HepG2 (cell line): ENCODE results near the gene KLHL7. TPM values are rescaled to one million over a fixed set of nuclear protein-coding genes. Genes with fewer than 3 reads are reported as not detected.

ENCODE experiments used
- ATAC-seq: fragments of 200-7000 bp; cut with Tn5 transposase; 3 replicates; pipeline ENCODE4 v1.9.1; 2020; ENCODE audit warnings: mild to moderate bottlenecking, moderate library complexity
- BruUV-seq: library from RNA; stranded (reverse); fragments of 400-500 nt; replicated peaks from 2 replicates; lab custom pipeline; 2021; lab: Mats Ljungman, UMichigan
- CTCF ChIA-PET: fragments of 300-600 bp; formaldehyde crosslinking; extraction: SDS; loops from one replicate; lab custom pipeline; 2021; ENCODE audit warnings: low total read pairs, inconsistent platforms, low intra/inter-chr PET ratio; lab: Yijun Ruan, JAX
- POLR2A ChIA-PET: fragments of 350-600 bp; sonication (Branson Sonifier 250); formaldehyde crosslinking; loops from one replicate; lab custom pipeline; 2020; ENCODE audit warnings: antibody characterized with exemption, inconsistent platforms; lab: Yijun Ruan, JAX
- DNase-seq: peaks from one replicate; pipeline ENCODE4 v3.0.0-alpha.2; 2015; ENCODE audit warnings: low spot score
- FAIRE-seq: peaks from 3 replicates; lab custom pipeline; 2011; peaks lifted over from hg19 to GRCh38; lab: Jason Lieb, UNC
- H2AFZ ChIP-seq: one replicate; pipeline ENCODE4 v1.6.1; 2011; ENCODE audit warnings: low read length, inconsistent platforms
- H3K27ac ChIP-seq: fragments of 300-600 bp; 3 replicates; pipeline ENCODE4 v1.8.0; 2011; ENCODE audit warnings: mixed run types, mild to moderate bottlenecking, mixed read lengths, low read length, inconsistent platforms; ENCODE audit not compliant: insufficient read depth; ENCODE audit errors: extremely low read length
- H3K27me3 ChIP-seq, 2 experiments: fragments of 200-600 bp in 1 of 2; 2 replicates in 1 of 2; 3 replicates in 1 of 2; pipeline versions ENCODE4 v1.6.0 to v1.8.0; 2011; ENCODE audit warnings: low read length in 2 of 2, mild to moderate bottlenecking in 2 of 2, moderate library complexity in 2 of 2, inconsistent platforms in 1 of 2; ENCODE audit not compliant: insufficient read depth in 2 of 2, control insufficient read depth in 1 of 2
- H3K36me3 ChIP-seq, 2 experiments: fragments of 200-600 bp in 1 of 2; replicated peaks in 1 of 2; 2 replicates in 1 of 2; 3 replicates in 1 of 2; pipeline versions ENCODE4 v1.5.1 to v1.8.0; 2011; ENCODE audit warnings: low read length in 2 of 2, inconsistent platforms in 1 of 2; ENCODE audit not compliant: insufficient read depth in 2 of 2, control insufficient read depth in 1 of 2
- H3K4me1 ChIP-seq: 2 replicates; pipeline ENCODE4 v1.5.1; 2012; ENCODE audit warnings: low read length, inconsistent platforms; ENCODE audit not compliant: insufficient read depth
- H3K4me2 ChIP-seq: 2 replicates; pipeline ENCODE4 v1.6.0; 2011; ENCODE audit warnings: low read depth, low read length, inconsistent platforms
- H3K4me3 ChIP-seq, 3 experiments: fragments of 200-600 bp in 1 of 3; sonication (generic), shearing (Covaris generic) in 1 of 3; replicated peaks in 1 of 3; 2 replicates each; pipeline ENCODE4 v1.5.1; 2011 to 2016; ENCODE audit warnings: low read length in 3 of 3, inconsistent platforms in 2 of 3, low read depth in 2 of 3, mild to moderate bottlenecking in 2 of 3, control low read depth in 1 of 3, mixed read lengths in 1 of 3; ENCODE audit not compliant: insufficient read depth in 1 of 3
- H3K79me2 ChIP-seq: one replicate; pipeline ENCODE4 v1.6.1; 2011; ENCODE audit warnings: low read length, inconsistent platforms; ENCODE audit not compliant: insufficient read depth
- H3K9ac ChIP-seq: 2 replicates; pipeline ENCODE4 v1.6.0; 2011; ENCODE audit warnings: mild to moderate bottlenecking, low read depth, low read length, inconsistent platforms; ENCODE audit not compliant: insufficient read depth
- H3K9me3 ChIP-seq: 2 replicates; pipeline ENCODE4 v1.5.1; 2012; ENCODE audit warnings: mild to moderate bottlenecking, low read length
- H4K20me1 ChIP-seq: 2 replicates; pipeline ENCODE4 v1.6.0; 2011; ENCODE audit warnings: inconsistent platforms, mild to moderate bottlenecking, low read length, moderate library complexity; ENCODE audit not compliant: insufficient read depth
- ARNT2 ChIP-seq: sonication (generic); formaldehyde crosslinking; IDR thresholded peaks from 2 replicates; pipeline ENCODE4 v1.8.0; 2022; ENCODE audit warnings: mild to moderate bottlenecking, low read depth, missing genetic modification reagents, moderate library complexity
- EZH2 ChIP-seq: conservative IDR thresholded peaks from 2 replicates; pipeline ENCODE4 v1.6.1; 2012; ENCODE audit warnings: mild to moderate bottlenecking, low read depth, low read length, moderate library complexity
- FIP1L1 ChIP-seq: fragments of 200-400 bp; formaldehyde crosslinking; IDR thresholded peaks from 2 replicates; pipeline ENCODE4 v1.6.1; 2018; ENCODE audit warnings: low read depth, mild to moderate bottlenecking, low read length, moderate library complexity, borderline replicate concordance; ENCODE audit not compliant: insufficient read depth
- ZFP36 ChIP-seq: fragments of 150-350 bp; IDR thresholded peaks from 2 replicates; pipeline ENCODE4 v1.6.1; 2018; ENCODE audit warnings: borderline replicate concordance, low read length, low read depth; ENCODE audit not compliant: partially characterized antibody
- ZFP36L1 ChIP-seq: sonication (generic); formaldehyde crosslinking; IDR thresholded peaks from 2 replicates; pipeline ENCODE4 v1.8.0; 2022; ENCODE audit warnings: mild to moderate bottlenecking, missing genetic modification reagents, moderate library complexity
- ZFP82 ChIP-seq: sonication (generic); formaldehyde crosslinking; IDR thresholded peaks from 2 replicates; pipeline ENCODE4 v1.5.1; 2020; ENCODE audit warnings: mild to moderate bottlenecking, missing genetic modification reagents, borderline replicate concordance
- ZNF232 ChIP-seq: sonication (generic); formaldehyde crosslinking; IDR thresholded peaks from 2 replicates; pipeline ENCODE4 v1.4.0; 2020; ENCODE audit warnings: missing genetic modification reagents, borderline replicate concordance
- ZNF839 ChIP-seq: sonication (generic); formaldehyde crosslinking; IDR thresholded peaks from 2 replicates; pipeline ENCODE4 v1.4.0; 2020; ENCODE audit warnings: missing genetic modification reagents, mild to moderate bottlenecking, borderline replicate concordance
- WGBS: methylation state at CpG from one replicate; pipeline ENCODE4 v1.1.6; 2017; ENCODE audit warnings: low lambda C conversion rate; 5-methylcytosine and 5-hydroxymethylcytosine counted together
- in situ Hi-C: cut with HindIII; loops from 2 replicates; pipeline ENCODE4 v1.10.0; 2017; ENCODE audit warnings: low pct_unique_long_range_greater_than_20kb; ENCODE audit not compliant: extremely low pct_ligation_motif_present
- intact Hi-C: fragments of 100-400 bp; cut with micrococcal nuclease; formaldehyde crosslinking; loops from one replicate; pipeline ENCODE4 v1.10.0; 2022; ENCODE audit not compliant: unreplicated experiment
- polyA plus RNA-seq, 8 experiments: library from polyadenylated mRNA; depleted of rRNA in 3 of 8; stranded (reverse) in 7 of 8; unstranded in 1 of 8; fragments of >200 nt; fragmentation: Illumina TruSeq in 4 of 8; extraction: Trizol in 4 of 8; gene quantifications; 2 replicates each; pipeline versions ENCODE4 v1.2.1 to v1.2.3, GENCODE V29; 2011 to 2016; ENCODE audit warnings: low read depth in 4 of 8, missing spikeins in 1 of 8, mixed read lengths in 1 of 8; ENCODE audit not compliant: insufficient read depth in 1 of 8
- total RNA-seq, 5 experiments: library from RNA; depleted of rRNA; stranded (reverse); fragments of >200 nt; fragmentation: Illumina TruSeq; extraction: Trizol; gene quantifications; 2 replicates each; pipeline ENCODE4 v1.2.3, GENCODE V29; 2016; ENCODE audit warnings: low read depth in 1 of 5
- TF ChIP-seq, protein P1 (sequence below): sonication (generic); formaldehyde crosslinking; IDR thresholded peaks from one replicate; pipeline ENCODE4 v1.5.1; 2020; ENCODE audit warnings: mild to moderate bottlenecking, missing genetic modification reagents; ENCODE audit errors: not compliant biosample characterization
- TF ChIP-seq, protein P2 (sequence below): IDR thresholded peaks from 2 replicates; pipeline ENCODE4 v1.4.0; 2020; ENCODE audit warnings: mild to moderate bottlenecking, missing genetic modification reagents

The KLHL7 gene
- total and polyA plus RNA-seq, 2 of the 13 experiments (the other 11 are each of a cell fraction or from before 2014, with no cell fraction given): 16.2 to 34.4 TPM

DNA sequence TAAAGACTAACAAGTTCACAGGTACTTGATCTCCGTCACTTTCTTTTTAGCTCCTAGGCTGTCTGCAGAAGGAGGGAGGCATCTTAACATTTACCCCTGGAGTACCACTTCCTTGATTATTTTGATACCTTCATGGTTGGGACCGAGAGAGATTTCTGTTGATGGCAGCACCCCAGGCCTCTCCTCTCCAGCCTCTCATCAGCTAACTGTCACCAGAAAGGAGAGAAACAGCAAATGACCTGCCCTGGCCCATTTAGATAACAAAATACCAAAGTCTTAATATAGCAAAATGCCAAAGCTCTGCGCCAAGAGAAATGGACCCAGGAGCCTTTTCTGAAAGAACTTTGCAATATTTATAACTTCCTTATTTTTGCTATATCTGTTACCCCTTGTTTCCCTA lies 30.0 kb upstream of the KLHL7 start:
- Histone ChIP-seq H3K4me1 (peaks cover 12% of the 10 kb centered on the region), H3K79me2 (no peaks in the 10 kb centered on the region)
- FAIRE-seq: no peak
- TF ChIP-seq FIP1L1 (no peak), EZH2 (no peak), ZNF839 (CRISPR knock-in tag) (no peak), ZFP82 (no peak), ZFP36L1 (CRISPR knock-in tag) (no peak), ARNT2 (CRISPR knock-in tag) (no peak), ZFP36 (no peak), ZNF232 (CRISPR knock-in tag) (no peak)
- TF ChIP-seq, protein P1, sequence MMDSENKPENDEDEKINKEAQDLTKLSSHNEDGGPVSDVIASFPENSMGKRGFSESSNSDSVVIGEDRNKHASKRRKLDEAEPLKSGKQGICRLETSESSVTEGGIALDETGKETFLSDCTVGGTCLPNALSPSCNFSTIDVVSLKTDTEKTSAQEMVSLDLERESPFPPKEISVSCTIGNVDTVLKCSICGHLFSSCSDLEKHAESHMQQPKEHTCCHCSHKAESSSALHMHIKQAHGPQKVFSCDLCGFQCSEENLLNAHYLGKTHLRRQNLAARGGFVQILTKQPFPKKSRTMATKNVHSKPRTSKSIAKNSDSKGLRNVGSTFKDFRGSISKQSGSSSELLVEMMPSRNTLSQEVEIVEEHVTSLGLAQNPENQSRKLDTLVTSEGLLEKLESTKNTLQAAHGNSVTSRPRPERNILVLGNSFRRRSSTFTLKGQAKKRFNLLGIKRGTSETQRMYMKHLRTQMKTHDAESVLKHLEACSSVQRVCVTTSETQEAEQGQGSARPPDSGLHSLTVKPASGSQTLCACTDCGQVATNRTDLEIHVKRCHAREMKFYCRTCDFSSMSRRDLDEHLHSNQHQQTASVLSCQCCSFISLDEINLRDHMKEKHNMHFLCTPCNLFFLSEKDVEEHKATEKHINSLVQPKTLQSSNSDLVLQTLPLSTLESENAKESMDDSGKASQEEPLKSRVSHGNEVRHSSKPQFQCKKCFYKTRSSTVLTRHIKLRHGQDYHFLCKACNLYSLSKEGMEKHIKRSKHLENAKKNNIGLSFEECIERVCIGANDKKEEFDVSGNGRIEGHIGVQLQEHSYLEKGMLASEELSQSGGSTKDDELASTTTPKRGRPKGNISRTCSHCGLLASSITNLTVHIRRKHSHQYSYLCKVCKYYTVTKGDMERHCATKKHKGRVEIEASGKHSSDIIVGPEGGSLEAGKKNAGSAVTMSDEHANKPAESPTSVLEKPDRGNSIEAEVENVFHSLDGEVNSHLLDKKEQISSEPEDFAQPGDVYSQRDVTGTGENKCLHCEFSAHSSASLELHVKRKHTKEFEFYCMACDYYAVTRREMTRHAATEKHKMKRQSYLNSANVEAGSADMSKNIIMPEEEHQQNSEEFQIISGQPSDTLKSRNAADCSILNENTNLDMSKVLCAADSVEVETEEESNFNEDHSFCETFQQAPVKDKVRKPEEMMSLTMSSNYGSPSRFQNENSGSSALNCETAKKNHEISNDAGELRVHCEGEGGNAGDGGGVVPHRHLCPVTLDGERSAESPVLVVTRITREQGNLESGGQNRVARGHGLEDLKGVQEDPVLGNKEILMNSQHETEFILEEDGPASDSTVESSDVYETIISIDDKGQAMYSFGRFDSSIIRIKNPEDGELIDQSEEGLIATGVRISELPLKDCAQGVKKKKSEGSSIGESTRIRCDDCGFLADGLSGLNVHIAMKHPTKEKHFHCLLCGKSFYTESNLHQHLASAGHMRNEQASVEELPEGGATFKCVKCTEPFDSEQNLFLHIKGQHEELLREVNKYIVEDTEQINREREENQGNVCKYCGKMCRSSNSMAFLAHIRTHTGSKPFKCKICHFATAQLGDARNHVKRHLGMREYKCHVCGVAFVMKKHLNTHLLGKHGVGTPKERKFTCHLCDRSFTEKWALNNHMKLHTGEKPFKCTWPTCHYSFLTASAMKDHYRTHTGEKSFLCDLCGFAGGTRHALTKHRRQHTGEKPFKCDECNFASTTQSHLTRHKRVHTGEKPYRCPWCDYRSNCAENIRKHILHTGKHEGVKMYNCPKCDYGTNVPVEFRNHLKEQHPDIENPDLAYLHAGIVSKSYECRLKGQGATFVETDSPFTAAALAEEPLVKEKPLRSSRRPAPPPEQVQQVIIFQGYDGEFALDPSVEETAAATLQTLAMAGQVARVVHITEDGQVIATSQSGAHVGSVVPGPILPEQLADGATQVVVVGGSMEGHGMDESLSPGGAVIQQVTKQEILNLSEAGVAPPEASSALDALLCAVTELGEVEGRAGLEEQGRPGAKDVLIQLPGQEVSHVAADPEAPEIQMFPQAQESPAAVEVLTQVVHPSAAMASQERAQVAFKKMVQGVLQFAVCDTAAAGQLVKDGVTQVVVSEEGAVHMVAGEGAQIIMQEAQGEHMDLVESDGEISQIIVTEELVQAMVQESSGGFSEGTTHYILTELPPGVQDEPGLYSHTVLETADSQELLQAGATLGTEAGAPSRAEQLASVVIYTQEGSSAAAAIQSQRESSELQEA (CRISPR knock-in tag): no peak
- TF ChIP-seq, protein P2, sequence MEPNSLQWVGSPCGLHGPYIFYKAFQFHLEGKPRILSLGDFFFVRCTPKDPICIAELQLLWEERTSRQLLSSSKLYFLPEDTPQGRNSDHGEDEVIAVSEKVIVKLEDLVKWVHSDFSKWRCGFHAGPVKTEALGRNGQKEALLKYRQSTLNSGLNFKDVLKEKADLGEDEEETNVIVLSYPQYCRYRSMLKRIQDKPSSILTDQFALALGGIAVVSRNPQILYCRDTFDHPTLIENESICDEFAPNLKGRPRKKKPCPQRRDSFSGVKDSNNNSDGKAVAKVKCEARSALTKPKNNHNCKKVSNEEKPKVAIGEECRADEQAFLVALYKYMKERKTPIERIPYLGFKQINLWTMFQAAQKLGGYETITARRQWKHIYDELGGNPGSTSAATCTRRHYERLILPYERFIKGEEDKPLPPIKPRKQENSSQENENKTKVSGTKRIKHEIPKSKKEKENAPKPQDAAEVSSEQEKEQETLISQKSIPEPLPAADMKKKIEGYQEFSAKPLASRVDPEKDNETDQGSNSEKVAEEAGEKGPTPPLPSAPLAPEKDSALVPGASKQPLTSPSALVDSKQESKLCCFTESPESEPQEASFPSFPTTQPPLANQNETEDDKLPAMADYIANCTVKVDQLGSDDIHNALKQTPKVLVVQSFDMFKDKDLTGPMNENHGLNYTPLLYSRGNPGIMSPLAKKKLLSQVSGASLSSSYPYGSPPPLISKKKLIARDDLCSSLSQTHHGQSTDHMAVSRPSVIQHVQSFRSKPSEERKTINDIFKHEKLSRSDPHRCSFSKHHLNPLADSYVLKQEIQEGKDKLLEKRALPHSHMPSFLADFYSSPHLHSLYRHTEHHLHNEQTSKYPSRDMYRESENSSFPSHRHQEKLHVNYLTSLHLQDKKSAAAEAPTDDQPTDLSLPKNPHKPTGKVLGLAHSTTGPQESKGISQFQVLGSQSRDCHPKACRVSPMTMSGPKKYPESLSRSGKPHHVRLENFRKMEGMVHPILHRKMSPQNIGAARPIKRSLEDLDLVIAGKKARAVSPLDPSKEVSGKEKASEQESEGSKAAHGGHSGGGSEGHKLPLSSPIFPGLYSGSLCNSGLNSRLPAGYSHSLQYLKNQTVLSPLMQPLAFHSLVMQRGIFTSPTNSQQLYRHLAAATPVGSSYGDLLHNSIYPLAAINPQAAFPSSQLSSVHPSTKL (CRISPR knock-in tag): no peak
- TF ChIP-seq, all 625 proteins: peak for 0
- intact Hi-C loops (loop anchor here (2.0 kb wide), 1 partner anchor 25 kb away; no protein-coding TSS in a partner anchor), in situ Hi-C loops (no loop called here)
- no peaks in the 10 kb centered on the region for H3K9me3 ChIP-seq
- no peak overlapping the region for H2AFZ ChIP-seq
- no peaks in the 10 kb centered on the region for H3K36me3 ChIP-seq
- H3K27me3 ChIP-seq: peaks cover 1 to 53% of the 10 kb centered on the region in 2 experiments; a peak in 3 of 5 replicates
- WGBS: 43% methylated on average over 3 of the region's 3 CpGs
- no peak overlapping the region for H3K27ac ChIP-seq
- no peak for DNase-seq
- no peak overlapping the region for H3K9ac ChIP-seq
- CTCF ChIA-PET: no interaction called here
- no TSS peak for BruUV-seq
- no peak for ATAC-seq
- POLR2A ChIA-PET: no interaction called here
- H3K4me3 ChIP-seq: no peak overlapping the region
- H4K20me1 ChIP-seq: no peaks in the 10 kb centered on the region
- no peak overlapping the region for H3K4me2 ChIP-seq
